ENCODE results near the gene DAAM2.

DNA sequence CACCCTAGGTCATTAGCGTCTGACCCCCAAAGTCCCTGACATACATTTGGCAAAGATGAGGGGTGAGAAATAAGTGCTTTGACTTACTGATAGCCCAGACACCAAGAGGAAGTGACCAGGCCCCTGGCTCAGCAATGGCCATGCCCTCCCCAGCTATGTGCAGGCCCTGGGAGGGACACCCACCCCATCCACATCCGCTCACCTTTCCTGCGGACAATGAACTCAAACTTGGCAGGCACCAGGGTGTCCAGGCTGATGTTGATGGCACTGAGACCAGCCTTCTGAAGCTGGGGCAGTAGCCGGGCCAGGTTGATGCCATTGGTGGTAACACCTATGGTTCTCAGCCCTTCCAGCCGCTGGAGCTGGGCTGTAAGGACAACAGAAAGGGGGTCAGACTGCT, 123.7 kb downstream of the DAAM2 start:
- TF ChIP-seq, protein P1, sequence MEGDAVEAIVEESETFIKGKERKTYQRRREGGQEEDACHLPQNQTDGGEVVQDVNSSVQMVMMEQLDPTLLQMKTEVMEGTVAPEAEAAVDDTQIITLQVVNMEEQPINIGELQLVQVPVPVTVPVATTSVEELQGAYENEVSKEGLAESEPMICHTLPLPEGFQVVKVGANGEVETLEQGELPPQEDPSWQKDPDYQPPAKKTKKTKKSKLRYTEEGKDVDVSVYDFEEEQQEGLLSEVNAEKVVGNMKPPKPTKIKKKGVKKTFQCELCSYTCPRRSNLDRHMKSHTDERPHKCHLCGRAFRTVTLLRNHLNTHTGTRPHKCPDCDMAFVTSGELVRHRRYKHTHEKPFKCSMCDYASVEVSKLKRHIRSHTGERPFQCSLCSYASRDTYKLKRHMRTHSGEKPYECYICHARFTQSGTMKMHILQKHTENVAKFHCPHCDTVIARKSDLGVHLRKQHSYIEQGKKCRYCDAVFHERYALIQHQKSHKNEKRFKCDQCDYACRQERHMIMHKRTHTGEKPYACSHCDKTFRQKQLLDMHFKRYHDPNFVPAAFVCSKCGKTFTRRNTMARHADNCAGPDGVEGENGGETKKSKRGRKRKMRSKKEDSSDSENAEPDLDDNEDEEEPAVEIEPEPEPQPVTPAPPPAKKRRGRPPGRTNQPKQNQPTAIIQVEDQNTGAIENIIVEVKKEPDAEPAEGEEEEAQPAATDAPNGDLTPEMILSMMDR (conservative IDR thresholded peaks at IDR 0.05; ENCODE audit: low read depth, low read length): no peak
- no peak for TF ChIP-seq EZH2 (IDR thresholded peaks at IDR 0.05; ENCODE audit: borderline replicate concordance, low read depth, low read length, poor library complexity, severe bottlenecking)

Data from A673 (cell line).